Measurements from ENCODE around the gene ADGRL2. TPM values are rescaled to one million over a fixed set of nuclear protein-coding genes. Genes with fewer than 3 reads are reported as not detected.
A peak's percentile ranks its signal among the peaks of the same experiment; 100 is the strongest.

Gene ADGRL2
- total RNA-seq, 1 donor from 2014 or later = 270 TPM

DNA sequence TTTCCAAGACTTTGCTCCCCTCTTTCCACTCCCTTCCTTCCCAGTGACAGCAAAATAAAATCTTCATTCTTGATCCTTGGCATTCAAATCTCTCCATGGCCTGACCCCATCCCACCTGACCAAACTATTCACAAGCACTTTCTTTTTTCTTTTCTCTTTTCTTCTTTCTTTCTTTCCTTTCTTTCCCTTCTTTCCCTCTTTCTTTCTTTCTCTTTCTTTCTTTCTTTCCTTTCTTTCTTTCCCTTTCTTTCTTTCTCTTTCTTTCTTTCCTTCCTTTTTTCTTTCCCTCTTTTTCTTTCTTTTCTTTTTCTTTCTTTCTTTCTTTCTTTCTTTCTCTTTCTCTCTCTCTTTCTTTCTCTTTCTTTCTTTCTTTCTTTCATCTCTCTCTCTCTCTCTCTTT is 207.1 kb downstream of the ADGRL2 start:
- H3K4me3 Mint-ChIP-seq = no peak overlapping the region
- peaks cover 6% of the 10 kb centered on the region for H3K4me1 ChIP-seq
- no peak overlapping the region for H3K27ac Mint-ChIP-seq
- peaks cover 14% of the 10 kb centered on the region for H3K4me1 Mint-ChIP-seq
- H3K9ac ChIP-seq = no peak overlapping the region
- H4K20me1 ChIP-seq (ENCODE audit: low read depth) = no peaks in the 10 kb centered on the region
- H3F3A ChIP-seq (ENCODE audit: low read depth) = no peaks in the 10 kb centered on the region
- H3K9me3 Mint-ChIP-seq = no peaks in the 10 kb centered on the region
- H3K27me3 Mint-ChIP-seq (ENCODE audit: insufficient read depth, low read depth) = peaks cover 4% of the 10 kb centered on the region
- no peak for DNase-seq (ENCODE audit: low spot score)
- H2AFZ ChIP-seq (replicated peaks) = no peak overlapping the region
- no peak overlapping the region for H3K4me3 ChIP-seq
- H3K9me3 ChIP-seq (ENCODE audit: low read depth) = no peaks in the 10 kb centered on the region
- H3K27me3 ChIP-seq = no peaks in the 10 kb centered on the region
- no peaks in the 10 kb centered on the region for H3K79me2 ChIP-seq (ENCODE audit: low read depth)
- no peaks in the 10 kb centered on the region for H3K36me3 Mint-ChIP-seq
- no peaks in the 10 kb centered on the region for H3K36me3 ChIP-seq
- H3K4me2 ChIP-seq = no peak overlapping the region
- no peak overlapping the region for H3K27ac ChIP-seq
- TF ChIP-seq CTCF (IDR thresholded peaks at IDR 0.05) (no peak), EZH2phosphoT487 (IDR thresholded peaks at IDR 0.05) (no peak), EZH2 (IDR thresholded peaks at IDR 0.05) (no peak)

- no peak for DNase-seq (ENCODE audit: low spot score)
- H3F3A ChIP-seq (ENCODE audit: low read depth) = no peaks in the 10 kb centered on the region
- H3K9me3 ChIP-seq (ENCODE audit: low read depth) = no peaks in the 10 kb centered on the region
- H3K9me3 Mint-ChIP-seq = no peaks in the 10 kb centered on the region
- H3K36me3 Mint-ChIP-seq = no peaks in the 10 kb centered on the region
- no peak overlapping the region for H2AFZ ChIP-seq (replicated peaks)
- no peak overlapping the region for H3K4me3 Mint-ChIP-seq
- H3K27ac ChIP-seq = no peak overlapping the region
- H3K9ac ChIP-seq = no peak overlapping the region
- H3K27ac Mint-ChIP-seq = no peak overlapping the region
- no peaks in the 10 kb centered on the region for H3K79me2 ChIP-seq (ENCODE audit: low read depth)
- H3K4me1 ChIP-seq = peaks cover 3% of the 10 kb centered on the region
- TF ChIP-seq CTCF (IDR thresholded peaks at IDR 0.05) = no peak
- TF ChIP-seq EZH2phosphoT487 (IDR thresholded peaks at IDR 0.05) = no peak
- TF ChIP-seq EZH2 (IDR thresholded peaks at IDR 0.05) = no peak
- H3K4me1 Mint-ChIP-seq = no peaks in the 10 kb centered on the region
- no peak overlapping the region for H3K4me3 ChIP-seq
- no peaks in the 10 kb centered on the region for H3K27me3 Mint-ChIP-seq (ENCODE audit: insufficient read depth, low read depth)
- no peaks in the 10 kb centered on the region for H3K36me3 ChIP-seq
- H3K27me3 ChIP-seq = no peaks in the 10 kb centered on the region
- no peaks in the 10 kb centered on the region for H4K20me1 ChIP-seq (ENCODE audit: low read depth)
- no peak overlapping the region for H3K4me2 ChIP-seq
Measured at GRCh38 chr1:82013702-82014101, 213.0 kb downstream of the ADGRL2 start.

- H3K79me2 ChIP-seq (ENCODE audit: low read depth) = no peaks in the 10 kb centered on the region
- H3K9ac ChIP-seq = no peak overlapping the region
- H4K20me1 ChIP-seq (ENCODE audit: low read depth) = no peaks in the 10 kb centered on the region
- no peaks in the 10 kb centered on the region for H3K36me3 ChIP-seq
- H3F3A ChIP-seq (ENCODE audit: low read depth) = no peaks in the 10 kb centered on the region
- H3K9me3 Mint-ChIP-seq = peaks cover 4% of the 10 kb centered on the region
- no peaks in the 10 kb centered on the region for H3K9me3 ChIP-seq (ENCODE audit: low read depth)
- no peak overlapping the region for H3K27ac Mint-ChIP-seq
- DNase-seq (ENCODE audit: low spot score) = no peak
- no peak overlapping the region for H3K4me2 ChIP-seq
- H3K27me3 Mint-ChIP-seq (ENCODE audit: insufficient read depth, low read depth) = no peaks in the 10 kb centered on the region
- no peaks in the 10 kb centered on the region for H3K4me1 Mint-ChIP-seq
- no peak overlapping the region for H3K4me3 Mint-ChIP-seq
- no peaks in the 10 kb centered on the region for H3K27me3 ChIP-seq
- no peak overlapping the region for H2AFZ ChIP-seq (replicated peaks)
- TF ChIP-seq CTCF (IDR thresholded peaks at IDR 0.05) (peak; percentile 28), EZH2phosphoT487 (IDR thresholded peaks at IDR 0.05) (no peak), EZH2 (IDR thresholded peaks at IDR 0.05) (no peak)
- H3K36me3 Mint-ChIP-seq = no peaks in the 10 kb centered on the region
- no peak overlapping the region for H3K27ac ChIP-seq
- peaks cover 3% of the 10 kb centered on the region for H3K4me1 ChIP-seq
- no peak overlapping the region for H3K4me3 ChIP-seq
Measured at GRCh38 chr1:82015444-82015843, 214.7 kb downstream of the ADGRL2 start.

All from neural progenitor cell (in vitro differentiated cells).